Prostate gland (tissue), 2 donors: ENCODE data around the gene GPD1. TPM values are rescaled to one million over a fixed set of nuclear protein-coding genes. Genes with fewer than 3 reads are reported as not detected.
A peak's percentile ranks its signal among the peaks of the same experiment; 100 is the strongest.

Experiments used
- DNase-seq: peaks from one replicate; pipeline ENCODE4 v3.0.0-alpha.2; 2019; ENCODE audit warnings: low spot score
- H3K27ac ChIP-seq, 2 donors: fragments of 200-600 bp; sonication (generic); 2 replicates each; pipeline ENCODE4 v1.5.1; 2017 to 2019
- H3K27me3 ChIP-seq: fragments of 200-600 bp; sonication (generic); replicated peaks from 2 replicates; pipeline ENCODE4 v1.5.1; 2019; ENCODE audit not compliant: insufficient read depth
- H3K36me3 ChIP-seq, 2 donors: fragments of 200-600 bp; sonication (generic); 1 replicate in 1 of 2; 2 replicates in 1 of 2; pipeline versions ENCODE4 v1.5.1 to v1.8.1; 2017 to 2019
- H3K4me1 ChIP-seq: fragments of 200-600 bp; sonication (generic); replicated peaks from 2 replicates; pipeline ENCODE4 v1.5.1; 2019
- H3K4me3 ChIP-seq, 2 donors: fragments of 200-600 bp; sonication (generic); 2 replicates each; pipeline ENCODE4 v1.5.1; 2017 to 2019
- H3K9me3 ChIP-seq: fragments of 200-600 bp; sonication (generic); 2 replicates; pipeline ENCODE4 v1.5.1; 2017
- CTCF ChIP-seq, 4 experiments: fragments of 200-600 bp in 2 of 4; fragments of 450-650 bp in 2 of 4; sonication (generic) in 2 of 4; IDR thresholded peaks; 1 replicate in 3 of 4; 2 replicates in 1 of 4; pipeline ENCODE4 v1.5.1; 2016 to 2019; ENCODE audit warnings: antibody characterized with exemption in 4 of 4, mild to moderate bottlenecking in 2 of 4, moderate library complexity in 2 of 4
- POLR2A ChIP-seq: fragments of 450-650 bp; IDR thresholded peaks from one replicate; pipeline ENCODE4 v1.6.1; 2016; ENCODE audit warnings: antibody characterized with exemption, mild to moderate bottlenecking
- POLR2AphosphoS5 ChIP-seq: sonication (generic); formaldehyde crosslinking; IDR thresholded peaks from one replicate; pipeline ENCODE4 v1.6.1; 2017; ENCODE audit warnings: antibody characterized with exemption
- whole genome bisulfite sequencing: methylation state at CpG from one replicate; pipeline ENCODE4 v1.1.5; 2018; 5-methylcytosine and 5-hydroxymethylcytosine counted together
- intact Hi-C: fragments of 100-400 bp; cut with DNase I; formaldehyde crosslinking; loops from one replicate; pipeline ENCODE4 v1.14.2; 2022
- total RNA-seq, 2 donors: library from RNA; depleted of rRNA; stranded (reverse); fragments of >200 nt; gene quantifications; one replicate each; pipeline ENCODE4 v1.1.0, GENCODE V29; 2016

GPD1 gene
- total RNA-seq, 2 donors from 2014 or later, result 0.27 to 3.4 TPM

DNA sequence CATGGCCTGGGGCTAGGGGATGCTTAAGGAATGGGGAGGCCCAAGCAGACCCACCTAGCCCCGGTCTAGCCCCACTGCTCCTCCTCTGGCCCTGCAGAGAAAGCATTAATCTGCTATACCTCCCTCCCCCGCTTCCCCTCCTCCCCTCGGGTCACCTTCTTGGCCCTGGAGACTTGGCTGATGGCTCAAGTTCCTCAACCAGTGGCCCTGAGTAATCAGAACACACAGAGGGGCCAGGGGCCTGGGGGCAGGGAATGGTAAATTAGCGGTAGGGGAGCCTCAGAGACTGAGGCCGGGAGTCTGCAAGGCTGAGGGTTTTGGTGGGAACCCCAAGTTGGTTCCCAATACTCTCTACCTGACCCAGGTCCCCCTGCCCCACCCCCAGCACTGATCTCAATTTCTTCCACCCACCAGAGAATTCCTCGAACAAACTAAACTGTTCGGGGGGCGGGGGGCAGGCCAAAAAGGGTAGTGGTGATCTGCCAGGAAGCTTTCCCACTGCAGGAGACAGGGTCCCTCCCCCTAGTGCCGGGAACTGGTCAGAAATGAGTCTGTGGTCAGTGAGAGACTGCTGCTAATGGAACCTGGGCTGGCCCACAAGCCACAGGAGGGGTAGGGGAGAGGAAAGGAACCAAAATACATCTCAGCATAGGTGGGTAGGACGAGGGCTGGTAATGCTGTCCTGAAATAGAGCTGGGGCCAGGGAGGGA, 31.5 kb upstream of the GPD1 start:
- no peaks in the 10 kb centered on the region for H3K4me1 ChIP-seq
- no peak for TF ChIP-seq CTCF (IDR thresholded peaks at IDR 0.05)
- TF ChIP-seq POLR2A, result no peak
- no peak for TF ChIP-seq POLR2AphosphoS5
- H3K4me3 ChIP-seq, result no peak overlapping the region
- no peak overlapping the region for H3K27ac ChIP-seq
- intact Hi-C loops, result loop anchor here (10.0 kb wide), 1 partner anchor 298 kb away; no protein-coding TSS in a partner anchor
- DNase-seq, result no peak
- no peaks in the 10 kb centered on the region for H3K9me3 ChIP-seq
- H3K27me3 ChIP-seq, result no peaks in the 10 kb centered on the region
- H3K36me3 ChIP-seq, result no peaks in the 10 kb centered on the region
- 69% methylated on average over 10 of the region's 10 CpGs for WGBS

- no peaks in the 10 kb centered on the region for H3K4me1 ChIP-seq
- DNase-seq, result no peak
- H3K4me3 ChIP-seq, result no peak overlapping the region
- H3K27me3 ChIP-seq, result no peaks in the 10 kb centered on the region
- intact Hi-C loops, result loop anchor here (10.0 kb wide), 1 partner anchor 298 kb away; no protein-coding TSS in a partner anchor
- no peaks in the 10 kb centered on the region for H3K36me3 ChIP-seq
- TF ChIP-seq POLR2A (no peak), CTCF (IDR thresholded peaks at IDR 0.05) (no peak), POLR2AphosphoS5 (no peak)
- H3K9me3 ChIP-seq, result no peaks in the 10 kb centered on the region
- 85% methylated on average over 7 of the region's 7 CpGs for WGBS
- no peak overlapping the region for H3K27ac ChIP-seq
These were observed 30.6 kb upstream of the GPD1 start for GRCh38 chr12:50073206-50073605.

GRCh38 chr12:50073712-50074111, 30.1 kb upstream of the GPD1 start:
- H3K9me3 ChIP-seq, result no peaks in the 10 kb centered on the region
- intact Hi-C loops, result loop anchor here (10.0 kb wide), 1 partner anchor 299 kb away; no protein-coding TSS in a partner anchor
- no peak for DNase-seq

GRCh38 chr12:50074936-50075807, 28.6 kb upstream of the GPD1 start:
- Histone ChIP-seq H3K36me3 (no peaks in the 10 kb centered on the region), H3K4me1 (no peaks in the 10 kb centered on the region), H3K27ac (no peak overlapping the region), H3K27me3 (no peaks in the 10 kb centered on the region), H3K4me3 (no peak overlapping the region), H3K9me3 (no peaks in the 10 kb centered on the region)
- TF ChIP-seq POLR2A (no peak), POLR2AphosphoS5 (peak; percentile 40), CTCF (IDR thresholded peaks at IDR 0.05) (peak; percentile 66 to 96 (median 86))
- DNase-seq, result peak; percentile 76
- intact Hi-C loops, result loop anchor here (5.0 to 10.0 kb wide), 2 partner anchors 48 to 300 kb away; partner anchors contain the start of gene RACGAP1
- 10% methylated on average over 5 of the region's 9 CpGs for WGBS

More at GRCh38 chr12:50073712-50074111, 30.1 kb upstream of the GPD1 start:
- no peak for TF ChIP-seq CTCF (IDR thresholded peaks at IDR 0.05)
- H3K27me3 ChIP-seq, result no peaks in the 10 kb centered on the region
- H3K27ac ChIP-seq, result no peak overlapping the region
- H3K4me3 ChIP-seq, result no peak overlapping the region
- H3K4me1 ChIP-seq, result no peaks in the 10 kb centered on the region
- 87% methylated on average over 10 of the region's 10 CpGs for WGBS
- no peaks in the 10 kb centered on the region for H3K36me3 ChIP-seq
